GM12874 (cell line): ENCODE data around the gene SH3TC2.

ENCODE experiments used
- CTCF ChIP-seq: IDR thresholded peaks from 2 replicates; pipeline ENCODE4 v1.5.1; 2011; ENCODE audit warnings: low read depth, mild to moderate bottlenecking, control low read depth, low read length, moderate library complexity; ENCODE audit not compliant: insufficient read depth

SH3TC2 gene

GRCh38 chr5:149089796-149090195 is 26.9 kb upstream of the SH3TC2 start:
- no peak for TF ChIP-seq CTCF

DNA sequence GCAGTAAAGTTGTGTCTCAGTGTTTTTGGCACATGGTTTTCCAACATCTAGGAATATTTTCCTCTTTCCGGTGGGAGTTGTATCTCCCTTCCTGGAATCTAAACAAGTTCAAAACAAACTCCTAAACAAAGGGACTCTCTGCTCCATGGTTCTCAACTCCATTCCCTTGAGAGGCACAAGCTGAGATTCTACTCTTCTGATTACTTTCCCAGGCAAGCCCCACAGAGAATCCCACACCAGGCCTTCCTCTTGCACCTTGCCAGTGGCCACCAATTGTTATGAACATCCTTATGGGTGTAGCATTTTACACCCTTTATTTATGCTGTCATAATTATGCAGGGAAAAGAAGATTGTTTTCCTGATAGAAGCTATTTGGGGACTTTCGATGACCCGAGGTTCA is 25.8 kb upstream of the SH3TC2 start:
- TF ChIP-seq CTCF, result no peak

GRCh38 chr5:149083846-149084245 is 21.0 kb upstream of the SH3TC2 start:
- no peak for TF ChIP-seq CTCF

DNA sequence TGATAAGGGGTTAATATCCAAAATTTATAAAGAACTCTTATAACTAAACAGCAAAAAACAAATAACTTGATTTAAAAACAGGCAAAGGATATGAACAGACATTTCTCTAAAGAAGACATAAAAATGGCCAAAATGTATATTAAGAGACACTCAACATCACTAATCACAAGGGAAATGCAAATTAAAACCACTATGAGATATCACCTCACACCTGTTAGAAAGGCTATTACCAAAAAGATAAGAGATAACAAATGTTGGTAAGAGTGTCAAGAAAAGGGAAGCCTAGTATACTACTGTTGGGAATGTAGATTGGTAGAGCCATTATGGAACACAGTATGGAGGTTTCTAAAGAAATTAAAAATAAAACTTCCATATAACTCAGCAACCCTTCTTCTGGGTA is 19.4 kb upstream of the SH3TC2 start:
- TF ChIP-seq CTCF, result no peak

DNA sequence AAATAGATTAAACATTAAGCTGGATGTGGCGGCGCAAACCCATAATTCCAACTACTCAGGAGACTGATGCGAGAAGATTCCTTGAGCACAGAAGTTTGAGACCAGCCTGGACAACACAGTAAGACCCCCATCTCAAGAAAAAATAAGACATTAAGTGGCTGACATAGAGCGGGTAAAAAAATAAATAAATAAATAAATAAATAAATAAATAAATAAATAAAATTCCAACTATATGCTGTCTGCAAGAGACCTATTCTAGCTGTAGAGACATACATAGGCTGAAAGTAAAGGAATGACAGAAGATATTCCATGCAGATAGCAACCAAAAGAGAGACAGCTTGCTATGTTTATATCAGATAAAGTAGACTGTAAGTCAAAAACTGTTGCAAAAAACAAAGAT is 17.4 kb upstream of the SH3TC2 start:
- no peak for TF ChIP-seq CTCF

- no peak for TF ChIP-seq CTCF
These were observed 17.0 kb upstream of the SH3TC2 start for GRCh38 chr5:149079883-149080282.

DNA sequence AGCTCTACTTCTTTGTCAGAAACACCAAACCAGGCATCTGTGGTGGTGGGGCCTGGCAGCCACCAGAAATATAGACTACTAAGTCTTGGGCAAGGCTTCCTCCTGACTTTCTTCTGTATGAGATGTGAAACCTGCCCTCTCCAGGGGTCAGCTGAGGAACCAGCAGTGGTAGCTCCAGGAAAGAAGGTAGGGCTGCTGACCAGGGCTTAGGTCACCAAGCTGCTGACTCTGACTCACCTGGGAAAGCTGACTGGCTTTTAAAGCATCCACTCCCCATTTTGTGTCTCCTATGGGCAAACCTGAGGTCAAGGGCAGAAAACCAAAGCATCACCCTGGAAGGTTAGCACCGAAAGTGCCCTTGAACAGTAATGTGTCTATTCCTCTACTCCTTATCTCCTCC is 10.4 kb upstream of the SH3TC2 start:
- TF ChIP-seq CTCF, result no peak

DNA sequence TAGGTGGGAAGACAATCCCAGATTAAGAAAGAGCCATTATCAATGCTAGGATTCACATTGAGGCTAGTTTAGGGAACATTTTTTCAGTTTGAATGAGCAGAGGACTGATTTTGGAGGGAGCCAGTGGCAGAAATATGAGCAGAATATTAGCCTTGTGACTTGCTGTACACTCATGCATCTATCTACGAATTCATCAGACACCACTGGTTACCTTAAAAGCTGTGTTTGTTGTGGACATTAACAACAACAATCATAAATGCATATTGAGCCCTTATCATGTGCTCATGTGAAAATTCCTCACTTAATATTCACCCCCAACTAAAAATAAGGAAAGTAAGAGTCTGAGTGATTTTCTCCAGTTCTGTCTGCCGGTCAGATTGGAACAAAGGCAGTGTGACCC is 9.9 kb upstream of the SH3TC2 start:
- TF ChIP-seq CTCF, result no peak
